DND-41 (cell line): ENCODE measurements around the gene VSIG10.

Experiments used
- CTCF ChIP-seq: IDR thresholded peaks from 2 replicates; pipeline ENCODE4 v1.5.1; 2012; ENCODE audit warnings: borderline replicate concordance, low read length, moderate library complexity, mild to moderate bottlenecking; ENCODE audit not compliant: poor library complexity, severe bottlenecking; ENCODE audit errors: extremely low read depth
- EZH2 ChIP-seq: IDR thresholded peaks from 3 replicates; pipeline ENCODE4 v1.6.1; 2012; ENCODE audit warnings: borderline replicate concordance, low read depth, mild to moderate bottlenecking, moderate library complexity, low read length, inconsistent platforms; ENCODE audit not compliant: severe bottlenecking

- TF ChIP-seq CTCF: no peak
- no peak for TF ChIP-seq EZH2
Measured at GRCh38 chr12:118042091-118042490, 61.7 kb downstream of the VSIG10 start.
